ENCODE measurements around the gene DYNLRB1.

Gene DYNLRB1

GRCh38 chr20:34557936-34558319, 41.7 kb downstream of the DYNLRB1 start:
- no peak overlapping the region for H3K23ac ChIP-seq (ENCODE audit: low read depth, low read length, poor library complexity)
- no peak overlapping the region for H2BK15ac ChIP-seq (ENCODE audit: low read length)
- H3K14ac ChIP-seq (ENCODE audit: low read length) = no peak overlapping the region
- H2AFZ ChIP-seq (ENCODE audit: low read length) = no peak overlapping the region
- H3K36me3 ChIP-seq (replicated peaks in 1 of 2; ENCODE audit: control insufficient read depth in 2 of 2, insufficient read depth in 2 of 2, low read length in 2 of 2) = peaks cover 1 to 30% of the 10 kb centered on the region in 2 donors
- no peak overlapping the region for H3K9ac ChIP-seq (ENCODE audit: low read depth, low read length, poor library complexity)
- peaks cover 2% of the 10 kb centered on the region for H3K79me1 ChIP-seq (ENCODE audit: low read depth, low read length)
- peaks cover 0 to 2% of the 10 kb centered on the region in 2 donors for H3K4me1 ChIP-seq (ENCODE audit: control insufficient read depth in 2 of 2, insufficient read depth in 1 of 2, low read depth in 1 of 2, low read length in 2 of 2)
- H3K4me3 ChIP-seq (ENCODE audit: low read length in 2 of 2) = peak overlapping the region in 1 of 2 donors; percentile 82
- H2BK5ac ChIP-seq (ENCODE audit: low read length) = no peak overlapping the region
- no CpG with 5 or more reads among the region's 11 CpGs for WGBS, 2 donors (ENCODE audit: extremely low coverage in 2 of 2, insufficient read length in 2 of 2, insufficient replicate concordance in 1 of 2)
- no peak overlapping the region for H3K27ac ChIP-seq (replicated peaks; ENCODE audit: low read length)
- H3K18ac ChIP-seq (ENCODE audit: low read length) = no peak overlapping the region
- no peak overlapping the region for H2AK5ac ChIP-seq (ENCODE audit: low read depth, low read length)
- H4K8ac ChIP-seq (ENCODE audit: low read depth, low read length) = no peak overlapping the region
- H2BK12ac ChIP-seq (ENCODE audit: low read length) = no peak overlapping the region
- peaks cover 0 to 2% of the 10 kb centered on the region in 2 donors for H3K9me3 ChIP-seq (replicated peaks in 1 of 2; ENCODE audit: control insufficient read depth in 2 of 2, insufficient read depth in 1 of 2, low read depth in 1 of 2, low read length in 2 of 2)
- no peak overlapping the region for H4K91ac ChIP-seq (ENCODE audit: low read depth, low read length, poor library complexity)
- no peak overlapping the region for H3K4ac ChIP-seq (ENCODE audit: low read length)
- DNase-seq (ENCODE audit: low spot score) = no peak
- no peak overlapping the region for H2BK120ac ChIP-seq (ENCODE audit: low read depth, low read length)
- H3K27me3 ChIP-seq (ENCODE audit: control insufficient read depth in 3 of 3, insufficient read depth in 3 of 3, low read depth in 1 of 3, low read length in 3 of 3) = no peaks in the 10 kb centered on the region
- H3K4me2 ChIP-seq (ENCODE audit: insufficient read depth, low read length, poor library complexity, severe bottlenecking) = peak overlapping the region; percentile 68

GRCh38 chr20:34558320-34559218, 42.3 kb downstream of the DYNLRB1 start, which contains the start of gene MAP1LC3A:
MAP1LC3A (plus strand) TSS chr20:34558718; CDS start chr20:34558869, 151 bp downstream.
- Histone ChIP-seq H2BK120ac (ENCODE audit: low read depth, low read length) (no peak within 1 kb of the TSS), H3K27ac (replicated peaks; ENCODE audit: low read length) (no peak within 1 kb of the TSS), H3K9ac (ENCODE audit: low read depth, low read length, poor library complexity) (peak within 1 kb of the TSS; percentile 84), H3K79me1 (ENCODE audit: low read depth, low read length) (peaks cover 2% of the 10 kb centered on the region), H3K14ac (ENCODE audit: low read length) (no peak within 1 kb of the TSS), H2BK12ac (ENCODE audit: low read length) (no peak within 1 kb of the TSS), H3K18ac (ENCODE audit: low read length) (peak within 1 kb of the TSS; percentile 97), H3K36me3 (replicated peaks in 1 of 2; ENCODE audit: control insufficient read depth in 2 of 2, insufficient read depth in 2 of 2, low read length in 2 of 2) (peaks cover 1 to 30% of the 10 kb centered on the region in 2 donors), H4K91ac (ENCODE audit: low read depth, low read length, poor library complexity) (no peak within 1 kb of the TSS), H3K4me1 (ENCODE audit: control insufficient read depth in 2 of 2, insufficient read depth in 1 of 2, low read depth in 1 of 2, low read length in 2 of 2) (peaks cover 0 to 2% of the 10 kb centered on the region in 2 donors), H3K4me2 (ENCODE audit: insufficient read depth, low read length, poor library complexity, severe bottlenecking) (peak within 1 kb of the TSS; percentile 77), H3K27me3 (ENCODE audit: control insufficient read depth in 3 of 3, insufficient read depth in 3 of 3, low read depth in 1 of 3, low read length in 3 of 3) (no peaks in the 10 kb centered on the region), H2AK5ac (ENCODE audit: low read depth, low read length) (no peak within 1 kb of the TSS), H3K4me3 (ENCODE audit: low read length in 2 of 2) (peak within 1 kb of the TSS in 1 of 2 donors; percentile 84), H3K9me3 (replicated peaks in 1 of 2; ENCODE audit: control insufficient read depth in 2 of 2, insufficient read depth in 1 of 2, low read depth in 1 of 2, low read length in 2 of 2) (no peaks in the 10 kb centered on the region), H2AFZ (ENCODE audit: low read length) (no peak within 1 kb of the TSS), H2BK5ac (ENCODE audit: low read length) (no peak within 1 kb of the TSS), H4K8ac (ENCODE audit: low read depth, low read length) (no peak within 1 kb of the TSS), H3K4ac (ENCODE audit: low read length) (no peak within 1 kb of the TSS), H3K23ac (ENCODE audit: low read depth, low read length, poor library complexity) (peak within 1 kb of the TSS; percentile 89), H2BK15ac (ENCODE audit: low read length) (no peak within 1 kb of the TSS)
- no CpG with 5 or more reads among the region's 103 CpGs for WGBS, 2 donors (ENCODE audit: extremely low coverage in 2 of 2, insufficient read length in 2 of 2, insufficient replicate concordance in 1 of 2)
- DNase-seq (ENCODE audit: low spot score) = peak; percentile 91

GRCh38 chr20:34559311-34560140, 43.3 kb downstream of the DYNLRB1 start:
- H3K4ac ChIP-seq (ENCODE audit: low read length) = no peak overlapping the region
- H2BK12ac ChIP-seq (ENCODE audit: low read length) = no peak overlapping the region
- WGBS, 2 donors (ENCODE audit: extremely low coverage in 2 of 2, insufficient read length in 2 of 2, insufficient replicate concordance in 1 of 2) = no CpG with 5 or more reads among the region's 43 CpGs
- H3K79me1 ChIP-seq (ENCODE audit: low read depth, low read length) = peaks cover 2% of the 10 kb centered on the region
- H3K4me2 ChIP-seq (ENCODE audit: insufficient read depth, low read length, poor library complexity, severe bottlenecking) = peak overlapping the region; percentile 45
- H2BK5ac ChIP-seq (ENCODE audit: low read length) = no peak overlapping the region
- no peaks in the 10 kb centered on the region for H3K27me3 ChIP-seq (ENCODE audit: control insufficient read depth in 3 of 3, insufficient read depth in 3 of 3, low read depth in 1 of 3, low read length in 3 of 3)
- H2AK5ac ChIP-seq (ENCODE audit: low read depth, low read length) = no peak overlapping the region
- no peak overlapping the region for H3K9ac ChIP-seq (ENCODE audit: low read depth, low read length, poor library complexity)
- no peak overlapping the region for H2AFZ ChIP-seq (ENCODE audit: low read length)
- H4K8ac ChIP-seq (ENCODE audit: low read depth, low read length) = no peak overlapping the region
- no peak overlapping the region for H3K14ac ChIP-seq (ENCODE audit: low read length)
- no peak overlapping the region for H2BK15ac ChIP-seq (ENCODE audit: low read length)
- H3K27ac ChIP-seq (replicated peaks; ENCODE audit: low read length) = no peak overlapping the region
- H2BK120ac ChIP-seq (ENCODE audit: low read depth, low read length) = no peak overlapping the region
- H3K23ac ChIP-seq (ENCODE audit: low read depth, low read length, poor library complexity) = no peak overlapping the region
- H3K9me3 ChIP-seq (replicated peaks in 1 of 2; ENCODE audit: control insufficient read depth in 2 of 2, insufficient read depth in 1 of 2, low read depth in 1 of 2, low read length in 2 of 2) = no peaks in the 10 kb centered on the region
- peaks cover 1 to 33% of the 10 kb centered on the region in 2 donors for H3K36me3 ChIP-seq (replicated peaks in 1 of 2; ENCODE audit: control insufficient read depth in 2 of 2, insufficient read depth in 2 of 2, low read length in 2 of 2)
- H3K4me1 ChIP-seq (ENCODE audit: control insufficient read depth in 2 of 2, insufficient read depth in 1 of 2, low read depth in 1 of 2, low read length in 2 of 2) = peaks cover 0 to 2% of the 10 kb centered on the region in 2 donors
- no peak for DNase-seq (ENCODE audit: low spot score)
- no peak overlapping the region for H3K4me3 ChIP-seq (ENCODE audit: low read length in 2 of 2)
- H4K91ac ChIP-seq (ENCODE audit: low read depth, low read length, poor library complexity) = no peak overlapping the region
- H3K18ac ChIP-seq (ENCODE audit: low read length) = no peak overlapping the region

- H3K23ac ChIP-seq (ENCODE audit: low read depth, low read length, poor library complexity) = no peak overlapping the region
- no peak overlapping the region for H2BK15ac ChIP-seq (ENCODE audit: low read length)
- H3K4ac ChIP-seq (ENCODE audit: low read length) = no peak overlapping the region
- H2AK5ac ChIP-seq (ENCODE audit: low read depth, low read length) = no peak overlapping the region
- no peak overlapping the region for H3K4me2 ChIP-seq (ENCODE audit: insufficient read depth, low read length, poor library complexity, severe bottlenecking)
- no peak for DNase-seq (ENCODE audit: low spot score)
- H3K27ac ChIP-seq (replicated peaks; ENCODE audit: low read length) = no peak overlapping the region
- H2AFZ ChIP-seq (ENCODE audit: low read length) = no peak overlapping the region
- no peaks in the 10 kb centered on the region for H3K27me3 ChIP-seq (ENCODE audit: control insufficient read depth in 3 of 3, insufficient read depth in 3 of 3, low read depth in 1 of 3, low read length in 3 of 3)
- H2BK5ac ChIP-seq (ENCODE audit: low read length) = no peak overlapping the region
- H4K91ac ChIP-seq (ENCODE audit: low read depth, low read length, poor library complexity) = no peak overlapping the region
- H3K79me1 ChIP-seq (ENCODE audit: low read depth, low read length) = peaks cover 2% of the 10 kb centered on the region
- no peak overlapping the region for H3K4me3 ChIP-seq (ENCODE audit: low read length in 2 of 2)
- H3K36me3 ChIP-seq (replicated peaks in 1 of 2; ENCODE audit: control insufficient read depth in 2 of 2, insufficient read depth in 2 of 2, low read length in 2 of 2) = peaks cover 1 to 38% of the 10 kb centered on the region in 2 donors
- peaks cover 0 to 2% of the 10 kb centered on the region in 2 donors for H3K4me1 ChIP-seq (ENCODE audit: control insufficient read depth in 2 of 2, insufficient read depth in 1 of 2, low read depth in 1 of 2, low read length in 2 of 2)
- WGBS, 2 donors (ENCODE audit: extremely low coverage in 2 of 2, insufficient read length in 2 of 2, insufficient replicate concordance in 1 of 2) = no CpG with 5 or more reads among the region's 12 CpGs
- H3K14ac ChIP-seq (ENCODE audit: low read length) = no peak overlapping the region
- H3K9me3 ChIP-seq (replicated peaks in 1 of 2; ENCODE audit: control insufficient read depth in 2 of 2, insufficient read depth in 1 of 2, low read depth in 1 of 2, low read length in 2 of 2) = no peaks in the 10 kb centered on the region
- no peak overlapping the region for H4K8ac ChIP-seq (ENCODE audit: low read depth, low read length)
- no peak overlapping the region for H2BK12ac ChIP-seq (ENCODE audit: low read length)
- H3K9ac ChIP-seq (ENCODE audit: low read depth, low read length, poor library complexity) = no peak overlapping the region
- no peak overlapping the region for H3K18ac ChIP-seq (ENCODE audit: low read length)
- H2BK120ac ChIP-seq (ENCODE audit: low read depth, low read length) = no peak overlapping the region
Observed at GRCh38 chr20:34560141-34560523, 43.9 kb downstream of the DYNLRB1 start.

Measured in neuronal stem cell (in vitro differentiated cells).